K562 (cell line): Measurements from ENCODE around the gene SAP130. TPM values are rescaled to one million over a fixed set of nuclear protein-coding genes. Genes with fewer than 3 reads are reported as not detected.

Experiments
- BRF1 ChIP-seq: IDR thresholded peaks from 3 replicates; pipeline ENCODE4 v1.6.1; 2011; ENCODE audit warnings: borderline replicate concordance, mild to moderate bottlenecking; ENCODE audit not compliant: insufficient read length; ENCODE audit errors: extremely low read depth
- ETS1 ChIP-seq: conservative IDR thresholded peaks from 2 replicates; pipeline ENCODE4 v1.6.1; 2011; ENCODE audit warnings: low read depth, mild to moderate bottlenecking, low read length; ENCODE audit not compliant: control insufficient read depth
- HDAC2 ChIP-seq: fragments of 450-650 bp; IDR thresholded peaks from 2 replicates; pipeline ENCODE4 v1.6.1; 2016; ENCODE audit warnings: mild to moderate bottlenecking
- MXD1 ChIP-seq: fragments of 250-450 bp; sonication (Bioruptor Pico); IDR thresholded peaks from 2 replicates; pipeline ENCODE4 v1.8.0; 2021; ENCODE audit warnings: borderline replicate concordance, mild to moderate bottlenecking, moderate library complexity; ENCODE audit not compliant: poor library complexity, severe bottlenecking
- PRMT5 ChIP-seq: sonication (generic); formaldehyde crosslinking; IDR thresholded peaks from 2 replicates; pipeline ENCODE4 v1.5.0; 2020; ENCODE audit warnings: missing genetic modification reagents
- RBFOX2 ChIP-seq: fragments of 200-400 bp; formaldehyde crosslinking; IDR thresholded peaks from 2 replicates; pipeline ENCODE4 v1.6.1; 2017; ENCODE audit warnings: low read depth, mild to moderate bottlenecking, low read length, moderate library complexity
- SRSF3 ChIP-seq: fragments of 200-400 bp; formaldehyde crosslinking; IDR thresholded peaks from 2 replicates; pipeline ENCODE4 v1.6.1; 2016; ENCODE audit warnings: mild to moderate bottlenecking, low read length, moderate library complexity; ENCODE audit not compliant: insufficient read depth
- TAF1 ChIP-seq: IDR thresholded peaks from 2 replicates; pipeline ENCODE4 v1.6.1; 2011; ENCODE audit warnings: mild to moderate bottlenecking, low read length, moderate library complexity; ENCODE audit not compliant: insufficient read depth, control insufficient read depth, severe bottlenecking; ENCODE audit errors: extremely low read depth
- ZNF3 ChIP-seq: fragments of 250-450 bp; sonication (Bioruptor Pico); IDR thresholded peaks from 2 replicates; pipeline ENCODE4 v1.5.0; 2021; ENCODE audit warnings: mild to moderate bottlenecking, moderate library complexity
- polyA plus RNA-seq, 8 experiments: library from polyadenylated mRNA; depleted of rRNA in 4 of 8; stranded (reverse) in 5 of 8; unstranded in 3 of 8; fragments of >200 nt; fragmentation: Nextera tagmentation in 2 of 8; fragmentation: Illumina TruSeq in 1 of 8; extraction: Ambion mirVana in 2 of 8; extraction: Trizol in 1 of 8; gene quantifications; 2 replicates each; pipeline versions ENCODE4 v1.2.1 to v1.2.3, GENCODE V29; 2011 to 2014; ENCODE audit warnings: inconsistent platforms in 1 of 8, missing spikeins in 1 of 8
- total RNA-seq, 7 experiments: library from RNA; depleted of rRNA in 6 of 7; stranded (reverse); fragments of >200 nt in 6 of 7; fragmentation: Illumina TruSeq in 2 of 7; extraction: Trizol in 2 of 7; gene quantifications; 2 replicates each; pipeline versions ENCODE4 v1.2.1 to v1.2.3, GENCODE V29; 2011 to 2021; ENCODE audit warnings: low replicate concordance in 1 of 7

Gene SAP130
- total and polyA plus RNA-seq, 9 of the 15 experiments (the other 6 are each of a cell fraction or from before 2014, with no cell fraction given) = 4.5 to 33.4 (median 7.4) TPM

- TF ChIP-seq ZNF3 (CRISPR knock-in tag) (no peak), BRF1 (no peak), TAF1 (peak; percentile 85), MXD1 (CRISPR knock-in tag) (no peak), PRMT5 (CRISPR knock-in tag) (no peak), RBFOX2 (peak; percentile 58; the same call in 1 of the 2 replicates), SRSF3 (no peak), ETS1 (no peak), HDAC2 (no peak)
- TF ChIP-seq, all 486 proteins: peak for 23
Measured at GRCh38 chr2:128027278-128027800, 520 bp downstream of the SAP130 start (continued).
